ENCODE results near the gene EXOG.

DNA sequence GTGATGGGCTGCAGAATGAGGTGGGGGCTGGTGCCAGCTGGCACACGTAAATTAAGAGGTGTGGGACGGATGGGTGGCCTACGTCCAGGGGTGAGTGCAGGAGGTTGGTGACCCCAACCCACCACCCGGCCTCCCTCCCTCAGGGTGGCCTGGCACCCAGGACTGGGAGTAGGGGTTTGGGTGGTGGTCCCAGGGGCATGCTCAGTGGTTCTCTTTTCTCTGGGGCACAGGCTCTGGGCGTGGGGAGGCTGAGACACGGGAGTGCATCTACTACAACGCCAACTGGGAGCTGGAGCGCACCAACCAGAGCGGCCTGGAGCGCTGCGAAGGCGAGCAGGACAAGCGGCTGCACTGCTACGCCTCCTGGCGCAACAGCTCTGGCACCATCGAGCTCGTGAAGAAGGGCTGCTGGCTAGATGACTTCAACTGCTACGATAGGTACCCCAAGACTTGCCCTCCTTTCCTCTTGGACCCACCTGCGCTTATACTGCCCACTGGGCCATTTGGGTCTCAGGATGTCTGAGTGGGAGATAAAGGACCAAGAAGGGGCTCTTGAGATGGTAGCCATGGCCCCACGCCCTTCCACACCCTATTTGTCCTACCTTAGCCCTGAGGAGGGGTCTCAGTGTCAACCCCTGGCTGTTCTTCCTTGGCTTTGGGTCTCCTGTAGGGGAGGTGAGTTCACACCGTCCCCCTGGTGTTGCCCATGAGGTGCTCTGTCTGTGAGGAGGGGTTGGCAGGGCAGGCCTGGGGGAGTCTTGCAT is 18.9 kb upstream of the EXOG start:
- TF ChIP-seq PPARA (CRISPR knock-in tag; IDR thresholded peaks at IDR 0.05; ENCODE audit: borderline replicate concordance) (no peak), ZNF8 (CRISPR knock-in tag; IDR thresholded peaks at IDR 0.05) (no peak), ARNTL (CRISPR knock-in tag; IDR thresholded peaks at IDR 0.05; ENCODE audit: borderline replicate concordance, low read depth) (no peak), ZC3H10 (CRISPR knock-in tag; IDR thresholded peaks at IDR 0.05) (no peak), RARB (CRISPR knock-in tag; IDR thresholded peaks at IDR 0.05) (no peak)
- TF ChIP-seq, protein P1, sequence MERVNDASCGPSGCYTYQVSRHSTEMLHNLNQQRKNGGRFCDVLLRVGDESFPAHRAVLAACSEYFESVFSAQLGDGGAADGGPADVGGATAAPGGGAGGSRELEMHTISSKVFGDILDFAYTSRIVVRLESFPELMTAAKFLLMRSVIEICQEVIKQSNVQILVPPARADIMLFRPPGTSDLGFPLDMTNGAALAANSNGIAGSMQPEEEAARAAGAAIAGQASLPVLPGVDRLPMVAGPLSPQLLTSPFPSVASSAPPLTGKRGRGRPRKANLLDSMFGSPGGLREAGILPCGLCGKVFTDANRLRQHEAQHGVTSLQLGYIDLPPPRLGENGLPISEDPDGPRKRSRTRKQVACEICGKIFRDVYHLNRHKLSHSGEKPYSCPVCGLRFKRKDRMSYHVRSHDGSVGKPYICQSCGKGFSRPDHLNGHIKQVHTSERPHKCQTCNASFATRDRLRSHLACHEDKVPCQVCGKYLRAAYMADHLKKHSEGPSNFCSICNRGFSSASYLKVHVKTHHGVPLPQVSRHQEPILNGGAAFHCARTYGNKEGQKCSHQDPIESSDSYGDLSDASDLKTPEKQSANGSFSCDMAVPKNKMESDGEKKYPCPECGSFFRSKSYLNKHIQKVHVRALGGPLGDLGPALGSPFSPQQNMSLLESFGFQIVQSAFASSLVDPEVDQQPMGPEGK (CRISPR knock-in tag; IDR thresholded peaks at IDR 0.05; ENCODE audit: borderline replicate concordance): no peak
- TF ChIP-seq, protein P2, sequence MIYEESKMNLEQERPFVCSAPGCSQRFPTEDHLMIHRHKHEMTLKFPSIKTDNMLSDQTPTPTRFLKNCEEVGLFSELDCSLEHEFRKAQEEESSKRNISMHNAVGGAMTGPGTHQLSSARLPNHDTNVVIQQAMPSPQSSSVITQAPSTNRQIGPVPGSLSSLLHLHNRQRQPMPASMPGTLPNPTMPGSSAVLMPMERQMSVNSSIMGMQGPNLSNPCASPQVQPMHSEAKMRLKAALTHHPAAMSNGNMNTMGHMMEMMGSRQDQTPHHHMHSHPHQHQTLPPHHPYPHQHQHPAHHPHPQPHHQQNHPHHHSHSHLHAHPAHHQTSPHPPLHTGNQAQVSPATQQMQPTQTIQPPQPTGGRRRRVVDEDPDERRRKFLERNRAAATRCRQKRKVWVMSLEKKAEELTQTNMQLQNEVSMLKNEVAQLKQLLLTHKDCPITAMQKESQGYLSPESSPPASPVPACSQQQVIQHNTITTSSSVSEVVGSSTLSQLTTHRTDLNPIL (CRISPR knock-in tag; IDR thresholded peaks at IDR 0.05; ENCODE audit: low read depth): no peak

Data from SK-N-SH treated with all-trans-retinoic acid at 6 μM for 48 hours (cell line).